ENCODE data around the gene ELMO1.

Gene ELMO1

DNA sequence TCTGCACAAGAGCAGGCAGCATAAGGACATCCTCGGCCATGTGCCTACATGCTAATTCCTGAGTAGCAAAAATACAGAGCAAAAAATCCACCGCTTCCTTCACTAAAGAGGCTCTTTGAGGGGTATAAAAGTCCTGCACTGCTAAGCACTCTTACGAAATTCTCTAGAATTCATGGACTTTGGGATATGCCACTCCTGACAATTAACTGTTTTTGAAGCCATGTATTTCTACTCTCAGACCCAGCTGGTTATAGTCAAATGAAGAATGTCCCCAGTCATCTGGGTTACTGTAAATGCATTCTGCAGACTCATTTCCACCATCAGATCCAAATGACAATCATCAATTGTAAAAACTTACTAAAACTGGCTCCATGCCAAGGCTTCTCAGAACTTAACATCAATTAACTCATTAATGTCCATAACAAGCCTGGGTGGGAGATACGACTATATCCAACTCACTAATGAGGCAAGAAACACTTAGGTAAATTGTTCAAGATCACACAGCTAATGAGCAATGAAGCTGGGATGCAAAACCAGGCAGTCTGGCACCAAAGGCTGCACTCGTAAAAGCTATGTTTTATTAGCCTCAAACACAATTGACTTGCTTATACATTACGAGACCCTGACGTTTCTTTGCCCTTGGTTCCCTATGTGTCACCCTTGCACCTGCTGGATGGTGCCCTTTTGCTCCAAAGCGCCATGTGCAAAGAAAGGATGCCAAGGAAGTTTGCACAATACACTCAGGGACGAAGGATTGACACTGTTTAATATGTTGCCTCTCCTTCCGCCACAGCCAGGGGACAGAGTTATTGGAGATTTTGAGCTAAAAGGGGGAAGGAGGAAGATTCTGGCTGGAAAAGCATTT is 250.4 kb downstream of the ELMO1 start:
- no peak for DNase-seq (ENCODE audit: low read depth in 1 of 2, low spot score in 1 of 2)

- no peak for DNase-seq (ENCODE audit: low read depth in 1 of 2, low spot score in 1 of 2)
Measured at GRCh38 chr7:37197108-37197507, 251.6 kb downstream of the ELMO1 start.

DNA sequence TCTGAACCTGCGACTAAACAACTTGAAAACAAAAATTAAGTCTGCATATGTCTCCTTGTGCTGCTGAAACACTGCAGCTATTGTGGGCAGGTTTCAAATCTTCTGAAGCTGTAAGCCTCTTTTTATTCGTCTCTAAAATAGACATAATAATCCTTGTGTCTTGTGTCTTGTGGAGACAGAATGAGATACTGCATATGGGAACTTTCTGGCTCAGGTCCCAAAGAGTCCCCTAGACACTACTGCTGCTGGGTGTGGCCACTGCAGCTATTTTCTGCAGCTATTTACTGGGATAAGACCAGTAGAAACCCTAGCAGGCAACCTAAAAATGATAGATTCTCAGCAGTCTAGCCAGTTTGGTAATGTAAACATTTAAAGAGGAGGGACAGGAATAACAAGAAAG is 252.0 kb downstream of the ELMO1 start:
- DNase-seq (ENCODE audit: low read depth in 1 of 2, low spot score in 1 of 2): no peak

DNA sequence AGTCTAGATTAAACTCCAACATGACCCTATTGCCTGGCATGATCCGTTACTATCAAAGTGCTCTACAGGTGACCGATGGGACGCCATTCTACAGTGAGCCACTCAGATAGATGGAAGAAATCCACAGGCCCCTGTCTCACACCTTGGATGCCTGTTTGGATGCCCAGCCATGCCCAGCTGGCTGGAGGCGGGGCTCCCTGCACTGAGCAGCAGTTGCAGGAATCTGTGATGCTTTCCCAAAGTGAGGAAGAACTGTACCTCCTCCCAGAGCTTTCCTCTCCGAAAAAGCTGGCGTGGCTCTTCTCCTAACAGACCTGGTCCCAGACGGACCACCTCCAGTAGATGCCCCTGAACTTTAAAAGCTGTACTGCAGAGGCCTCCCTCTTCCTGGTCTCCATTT is 253.3 kb downstream of the ELMO1 start:
- DNase-seq (ENCODE audit: low read depth in 1 of 2, low spot score in 1 of 2): no peak

DNA sequence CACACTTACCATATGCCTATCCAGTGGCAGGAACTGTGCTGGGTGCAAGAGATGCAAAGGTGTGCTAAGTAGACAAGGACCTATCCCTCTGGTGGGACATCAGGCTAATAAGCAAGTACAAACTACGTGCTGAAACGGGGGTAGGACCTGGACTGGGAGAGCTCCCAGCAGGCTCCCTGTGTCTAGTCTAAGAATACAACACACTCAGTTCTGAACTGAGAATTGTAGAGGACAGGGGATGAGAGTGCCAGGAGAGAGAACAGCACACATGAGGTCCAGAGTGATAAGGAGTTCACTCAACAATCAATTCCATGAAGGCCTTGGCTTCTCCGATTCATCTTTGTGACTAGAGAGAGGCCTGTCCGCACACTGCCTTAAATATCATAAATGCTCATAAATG is 253.7 kb downstream of the ELMO1 start:
- DNase-seq (ENCODE audit: low read depth in 1 of 2, low spot score in 1 of 2): no peak

DNA sequence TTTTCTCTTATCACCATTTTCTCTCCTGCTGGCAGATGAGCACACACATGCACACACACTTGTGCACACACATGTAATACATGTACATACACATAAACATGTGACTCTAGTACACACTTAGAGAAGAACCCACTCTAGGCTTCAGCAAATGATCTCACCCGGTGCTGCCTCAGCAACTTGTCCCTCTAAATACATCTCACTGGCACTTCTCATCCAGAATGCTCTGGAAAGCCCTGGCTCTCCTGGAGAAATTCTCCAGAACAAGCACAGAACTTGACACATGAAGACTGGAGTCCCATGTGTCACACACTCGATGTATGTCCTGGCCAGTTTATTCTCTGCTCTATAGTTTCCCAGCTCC is 254.9 kb downstream of the ELMO1 start:
- no peak for DNase-seq (ENCODE audit: low read depth in 1 of 2, low spot score in 1 of 2)

DNA sequence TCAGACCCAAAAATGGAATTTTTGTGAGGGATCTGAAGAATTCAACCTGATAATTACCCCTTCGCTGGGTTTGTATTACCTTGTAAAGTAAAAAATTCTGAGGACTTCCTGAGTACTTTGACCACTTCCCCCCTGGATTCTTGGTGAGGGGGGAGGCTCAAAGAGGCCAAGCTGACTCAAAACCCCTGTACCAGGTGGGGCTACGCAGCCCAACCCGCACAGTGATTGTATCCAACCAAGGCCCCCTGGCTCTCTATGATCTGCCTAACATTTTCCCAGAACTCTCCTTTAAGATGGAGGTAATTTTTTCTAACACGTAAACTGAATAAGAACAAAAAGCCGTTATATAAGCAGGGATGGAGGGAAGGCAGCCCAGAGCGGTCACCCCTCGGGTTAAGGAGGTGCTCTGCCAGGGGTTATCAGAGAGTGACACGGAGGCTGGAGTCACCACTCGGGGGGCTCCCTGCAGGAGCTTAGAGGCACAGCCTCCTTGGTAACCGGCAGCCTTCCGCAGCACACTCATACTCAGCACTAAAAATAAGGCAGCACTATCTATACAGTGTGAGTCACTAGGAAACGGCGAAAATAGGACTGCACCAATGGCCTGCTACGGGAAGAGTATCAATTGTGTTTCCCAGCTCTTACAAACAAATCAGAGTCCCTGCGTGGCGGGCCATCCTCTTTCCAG is 255.4 kb downstream of the ELMO1 start:
- DNase-seq (ENCODE audit: low read depth in 1 of 2, low spot score in 1 of 2): no peak

GRCh38 chr7:37191797-37192196 is 256.9 kb downstream of the ELMO1 start:
- DNase-seq (ENCODE audit: low read depth in 1 of 2, low spot score in 1 of 2): no peak

- no peak for DNase-seq (ENCODE audit: low read depth in 1 of 2, low spot score in 1 of 2)
Measured at GRCh38 chr7:37187179-37187578, 261.5 kb downstream of the ELMO1 start.

- no peak for DNase-seq (ENCODE audit: low read depth in 1 of 2, low spot score in 1 of 2)
Measured at GRCh38 chr7:37186753-37187152, 261.9 kb downstream of the ELMO1 start.

DNA sequence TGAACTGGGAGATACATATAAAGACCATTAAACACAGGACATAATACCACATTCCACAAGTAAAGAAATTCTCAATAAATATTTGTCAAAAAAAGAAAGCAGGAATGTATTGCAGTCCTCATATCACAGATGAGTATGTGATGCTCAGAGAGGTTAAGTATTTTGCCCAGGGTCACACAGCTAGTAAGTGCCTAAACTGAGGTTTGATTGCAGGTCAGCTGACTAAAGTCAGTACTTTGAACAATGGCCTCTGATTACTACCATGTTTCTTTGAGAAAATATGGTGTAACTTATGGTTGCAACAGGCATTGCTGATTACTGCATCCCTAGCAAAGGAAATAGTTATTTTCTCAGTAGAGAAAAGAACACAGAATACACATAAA is 267.1 kb downstream of the ELMO1 start:
- no peak for DNase-seq (ENCODE audit: low read depth in 1 of 2, low spot score in 1 of 2)

DNA sequence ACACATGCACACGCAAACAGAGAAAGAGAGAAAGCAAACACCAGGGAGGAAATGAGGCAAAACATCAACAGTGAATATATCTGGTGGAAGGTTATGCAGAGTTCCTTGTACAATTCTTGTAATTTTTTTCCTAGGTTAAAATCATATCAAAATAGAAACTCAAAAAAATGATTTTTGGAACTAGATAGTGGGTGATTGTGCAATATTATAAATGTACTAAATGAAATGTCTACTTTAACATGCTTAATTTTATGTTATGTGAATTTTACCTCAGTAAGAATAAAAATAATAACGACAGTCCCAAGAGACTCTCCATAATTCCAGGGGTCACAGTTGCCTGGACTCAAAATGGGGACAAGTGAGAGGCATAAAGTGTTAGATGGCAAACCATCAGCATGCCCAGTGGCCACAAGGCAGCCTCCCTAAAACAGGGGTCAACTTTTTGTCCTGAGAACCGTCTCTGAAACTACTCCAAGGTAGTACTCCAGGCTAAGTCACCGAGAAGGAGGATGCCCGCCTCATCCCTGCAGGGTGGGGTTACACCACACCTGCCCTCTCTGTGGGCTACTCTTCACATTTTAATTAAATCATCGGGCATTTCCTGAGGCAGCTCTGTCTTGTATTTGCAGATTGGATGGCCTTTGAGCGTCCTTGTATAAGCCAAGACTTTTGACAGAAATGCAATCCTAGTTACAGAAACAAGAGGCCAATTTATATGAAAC is 267.7 kb downstream of the ELMO1 start:
- DNase-seq (ENCODE audit: low read depth in 1 of 2, low spot score in 1 of 2): no peak

GRCh38 chr7:37176079-37176478 is 272.6 kb downstream of the ELMO1 start:
- no peak for DNase-seq (ENCODE audit: low read depth in 1 of 2, low spot score in 1 of 2)

DNA sequence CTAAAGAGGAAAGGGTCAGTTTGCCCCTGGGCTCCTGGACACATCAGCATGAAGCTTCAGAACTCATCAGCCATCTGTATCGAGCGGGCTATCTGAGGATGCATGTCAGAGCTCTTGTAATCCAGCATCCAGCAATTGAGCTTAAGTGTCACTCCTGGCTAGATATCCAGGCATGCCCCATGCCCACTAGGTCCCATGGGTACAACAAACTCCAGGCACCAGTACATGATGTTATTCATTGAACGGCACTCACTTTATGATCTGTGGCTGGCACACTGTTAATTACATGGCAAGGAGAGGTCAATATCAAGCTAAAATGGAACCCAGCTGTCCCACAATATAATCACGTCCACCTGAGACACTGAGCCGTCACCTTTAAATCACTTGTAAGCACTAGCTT is 274.2 kb downstream of the ELMO1 start:
- DNase-seq (ENCODE audit: low read depth in 1 of 2, low spot score in 1 of 2): no peak

DNA sequence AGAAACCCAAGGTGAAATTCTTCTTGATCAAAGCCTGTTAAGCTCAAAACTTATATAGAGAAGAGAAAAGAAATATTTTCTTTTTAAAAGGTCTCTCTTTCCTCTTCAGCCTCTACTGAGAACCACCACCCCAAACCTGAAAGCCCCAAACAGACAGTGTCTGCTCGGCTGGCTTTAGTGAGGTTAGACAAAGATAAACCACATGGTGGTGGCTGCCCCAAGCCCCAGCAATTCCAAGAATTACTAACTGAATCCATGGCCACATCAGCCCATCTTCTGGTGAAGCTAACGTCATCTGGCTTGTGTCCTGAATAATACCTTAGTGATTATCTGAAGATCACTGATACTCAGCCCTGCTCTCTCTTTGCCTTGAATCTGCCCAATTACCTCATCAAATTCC is 275.0 kb downstream of the ELMO1 start:
- no peak for DNase-seq (ENCODE audit: low read depth in 1 of 2, low spot score in 1 of 2)

DNA sequence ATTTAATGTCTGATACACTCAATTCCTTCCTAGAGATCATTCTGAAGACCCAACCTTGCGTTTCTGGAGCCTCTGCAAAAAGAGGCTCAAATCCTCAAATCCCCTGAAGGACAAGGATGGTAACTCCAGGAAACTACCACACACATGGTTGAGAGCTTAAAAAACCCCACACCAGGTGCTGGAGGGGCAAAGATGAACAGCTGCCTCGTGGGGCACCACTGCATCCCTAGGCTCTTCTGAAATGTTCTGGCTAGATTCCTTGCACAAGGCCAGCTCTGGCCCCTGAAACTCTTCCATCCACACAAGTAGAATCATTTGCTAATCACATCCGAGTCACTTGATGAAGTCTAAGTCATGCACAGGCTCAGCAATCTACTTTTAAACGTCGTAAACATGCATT is 286.6 kb downstream of the ELMO1 start:
- DNase-seq (ENCODE audit: low read depth in 1 of 2, low spot score in 1 of 2): no peak

DNA sequence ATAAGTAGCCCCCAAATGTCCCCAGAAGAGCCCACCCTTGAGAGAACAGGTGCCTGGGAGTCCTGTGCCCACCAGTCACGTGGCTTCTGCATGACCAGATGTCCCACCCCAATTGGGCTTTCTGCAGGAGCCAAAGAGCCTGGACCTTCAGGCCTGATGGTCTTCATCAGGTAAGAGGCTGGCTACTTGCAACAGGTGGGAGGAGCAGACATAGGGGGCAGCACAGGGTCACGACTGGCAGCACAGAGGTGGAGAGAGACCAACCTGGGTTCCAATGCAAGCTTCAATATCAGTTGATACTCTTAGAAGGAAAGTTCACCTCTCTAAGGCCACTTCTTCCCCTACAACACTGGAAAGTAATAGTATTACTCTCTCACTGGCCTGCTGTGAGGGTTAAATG is 288.0 kb downstream of the ELMO1 start:
- no peak for DNase-seq (ENCODE audit: low read depth in 1 of 2, low spot score in 1 of 2)

- DNase-seq (ENCODE audit: low read depth in 1 of 2, low spot score in 1 of 2): no peak
Measured at GRCh38 chr7:37153376-37153775, 295.3 kb downstream of the ELMO1 start.

- no peak for DNase-seq (ENCODE audit: low read depth in 1 of 2, low spot score in 1 of 2)
Measured at GRCh38 chr7:37151741-37152413, 296.8 kb downstream of the ELMO1 start.

DNA sequence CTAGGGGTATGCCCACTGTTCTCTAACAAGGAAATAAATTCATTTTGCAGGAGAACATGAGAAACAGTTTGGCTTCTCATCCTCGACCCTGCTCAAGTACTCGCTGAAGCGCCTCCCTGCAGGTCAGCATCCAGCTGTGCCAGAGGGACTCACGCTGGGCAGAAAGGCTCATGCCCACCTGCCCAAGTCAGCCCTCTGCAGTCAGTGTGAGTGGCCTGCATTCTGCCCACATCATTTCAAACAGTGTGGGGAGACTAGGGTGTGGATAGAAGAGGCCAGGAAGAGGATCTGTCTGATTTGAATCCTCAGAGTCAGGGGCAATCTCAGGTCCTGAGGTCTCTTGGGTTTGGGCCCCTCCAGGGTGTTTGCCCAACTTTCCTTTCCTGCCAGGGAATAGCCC is 297.8 kb downstream of the ELMO1 start:
- no peak for DNase-seq (ENCODE audit: low read depth in 1 of 2, low spot score in 1 of 2)

GRCh38 chr7:37150180-37150579 is 298.5 kb downstream of the ELMO1 start:
- DNase-seq (ENCODE audit: low read depth in 1 of 2, low spot score in 1 of 2): no peak

- DNase-seq (ENCODE audit: low read depth in 1 of 2, low spot score in 1 of 2): no peak
Measured at GRCh38 chr7:37149773-37150124, 298.9 kb downstream of the ELMO1 start.

Measured in stimulated activated CD4-positive, alpha-beta T cell treated with anti-CD3 and anti-CD28 coated beads, Interleukin-15, amount 100 ng/mL, for 1 hour (primary cell).